ENCODE measurements around the gene MMP21.

DNA sequence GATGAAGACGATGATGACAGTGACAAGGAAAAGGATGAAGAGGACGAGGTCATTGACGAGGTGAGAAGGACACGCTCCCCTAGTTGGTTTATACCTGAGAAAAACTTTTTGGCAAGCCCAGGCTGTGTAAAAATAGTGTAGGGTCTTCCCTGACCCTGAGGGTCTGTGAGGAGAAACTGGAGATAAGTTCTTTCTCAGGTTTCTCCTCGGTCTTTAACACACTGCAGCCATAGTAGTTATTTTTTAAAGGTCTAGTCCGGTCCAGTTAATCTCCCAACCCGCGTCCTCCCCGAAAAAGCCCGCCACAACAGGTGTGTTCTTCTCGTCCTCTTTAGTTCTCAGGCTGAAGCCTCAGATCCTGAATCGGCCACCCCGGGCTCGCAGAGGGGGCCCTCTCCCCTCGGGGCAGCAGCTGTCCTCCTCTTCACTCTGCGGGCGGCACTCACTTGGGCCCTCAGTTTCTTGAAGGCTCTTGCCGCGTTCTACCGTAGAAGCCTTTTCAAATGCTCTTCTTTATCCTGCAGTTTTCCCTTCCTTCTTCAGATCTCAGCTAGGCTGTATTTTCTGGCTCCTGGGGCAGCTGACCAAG is 48.1 kb upstream of the MMP21 start:
- TF ChIP-seq, protein P1, sequence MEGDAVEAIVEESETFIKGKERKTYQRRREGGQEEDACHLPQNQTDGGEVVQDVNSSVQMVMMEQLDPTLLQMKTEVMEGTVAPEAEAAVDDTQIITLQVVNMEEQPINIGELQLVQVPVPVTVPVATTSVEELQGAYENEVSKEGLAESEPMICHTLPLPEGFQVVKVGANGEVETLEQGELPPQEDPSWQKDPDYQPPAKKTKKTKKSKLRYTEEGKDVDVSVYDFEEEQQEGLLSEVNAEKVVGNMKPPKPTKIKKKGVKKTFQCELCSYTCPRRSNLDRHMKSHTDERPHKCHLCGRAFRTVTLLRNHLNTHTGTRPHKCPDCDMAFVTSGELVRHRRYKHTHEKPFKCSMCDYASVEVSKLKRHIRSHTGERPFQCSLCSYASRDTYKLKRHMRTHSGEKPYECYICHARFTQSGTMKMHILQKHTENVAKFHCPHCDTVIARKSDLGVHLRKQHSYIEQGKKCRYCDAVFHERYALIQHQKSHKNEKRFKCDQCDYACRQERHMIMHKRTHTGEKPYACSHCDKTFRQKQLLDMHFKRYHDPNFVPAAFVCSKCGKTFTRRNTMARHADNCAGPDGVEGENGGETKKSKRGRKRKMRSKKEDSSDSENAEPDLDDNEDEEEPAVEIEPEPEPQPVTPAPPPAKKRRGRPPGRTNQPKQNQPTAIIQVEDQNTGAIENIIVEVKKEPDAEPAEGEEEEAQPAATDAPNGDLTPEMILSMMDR (IDR thresholded peaks at IDR 0.05 in 8 of 11, conservative IDR thresholded peaks at IDR 0.05 in 3 of 11) = no peak
- TF ChIP-seq POLR2A (IDR thresholded peaks at IDR 0.05) (no peak), POLR2AphosphoS5 (IDR thresholded peaks at IDR 0.05) (no peak)
